ENCODE data around the gene MTMR4. TPM values are rescaled to one million over a fixed set of nuclear protein-coding genes. Genes with fewer than 3 reads are reported as not detected.

The MTMR4 gene
- total RNA-seq, 1 experiment from 2014 or later, result 67.2 TPM

DNA sequence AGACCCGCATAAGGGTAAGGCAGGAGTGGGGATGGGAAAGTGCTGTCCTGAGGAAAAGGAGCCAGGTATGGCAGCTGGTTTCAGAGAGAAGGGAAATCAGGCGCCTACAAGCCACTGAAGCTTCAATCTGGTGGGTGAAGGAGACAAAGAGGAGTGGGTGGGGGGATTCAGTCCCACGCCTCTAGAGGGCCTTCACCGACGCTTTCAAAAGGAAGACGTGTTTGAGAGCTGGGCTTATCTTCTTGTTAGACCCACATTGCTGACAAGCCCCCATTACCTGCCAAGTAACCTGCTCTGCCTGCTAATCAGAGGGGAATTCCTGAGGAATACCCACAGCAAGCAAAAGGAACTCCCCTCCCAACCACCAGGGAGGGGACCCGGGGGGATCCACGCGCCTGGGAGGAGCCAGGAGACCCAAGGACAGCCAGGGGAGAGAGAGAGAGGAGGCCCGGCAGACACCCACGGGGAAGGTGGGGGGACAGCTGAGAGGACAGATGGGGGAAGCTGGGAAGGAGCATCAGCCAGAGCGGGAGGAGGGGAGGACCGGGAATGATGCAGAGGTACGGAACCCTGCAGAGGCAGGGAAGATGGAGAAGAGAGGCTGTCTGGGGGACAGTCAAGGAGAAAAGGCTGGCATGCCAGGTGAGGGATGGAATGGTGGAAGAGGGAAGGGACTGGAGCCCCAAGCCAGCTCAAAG lies 1.0 kb downstream of the MTMR4 start (continued):
- TF ChIP-seq SRF (IDR thresholded peaks at IDR 0.05; ENCODE audit: low read depth), result no peak

DNA sequence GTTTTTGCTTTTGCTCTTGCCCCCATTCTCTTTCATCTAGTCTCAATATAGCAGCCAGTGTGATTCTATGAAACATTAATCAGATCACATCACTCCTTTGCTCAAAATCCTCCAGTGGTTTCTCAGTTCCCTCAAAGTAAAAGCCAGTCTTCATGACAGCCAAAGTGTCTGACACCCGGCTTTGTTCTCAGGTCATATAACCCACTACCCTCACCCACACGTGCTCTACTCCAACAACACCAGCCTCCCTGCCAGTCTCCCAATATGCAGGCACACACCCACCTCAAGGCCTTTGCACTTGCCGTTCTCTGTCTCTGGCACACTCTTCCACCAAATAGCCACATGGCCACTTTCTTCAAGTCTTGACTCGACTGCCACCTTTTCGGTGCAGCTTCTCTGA lies 4.4 kb downstream of the MTMR4 start:
- ATAC-seq, result no peak
- CTCF ChIA-PET, result interaction anchor here (2.0 kb wide), 1 partner anchor 193 kb away, joined by 6 read pairs; no protein-coding TSS in a partner anchor
- no peak overlapping the region for H3K4me3 ChIP-seq (replicated peaks in 1 of 2; ENCODE audit: low read depth in 1 of 2, low read length in 2 of 2)
- RAD21 ChIA-PET (ENCODE audit: low non-redundant PET in 1 of 2, low total read pairs in 2 of 2, uncharacterized antibody in 2 of 2, unreplicated experiment in 2 of 2), result no interaction called here
- H3K4me1 ChIP-seq (ENCODE audit: control insufficient read depth in 1 of 2, insufficient read depth in 2 of 2, low read length in 2 of 2), result peaks cover 13 to 16% of the 10 kb centered on the region in 2 experiments
- no peaks in the 10 kb centered on the region for H4K20me1 ChIP-seq (ENCODE audit: insufficient read depth)
- BruUV-seq (replicated peaks), result no TSS peak
- H3K9me3 ChIP-seq (ENCODE audit: control insufficient read depth in 1 of 2, insufficient read depth in 1 of 2, low read depth in 1 of 2, low read length in 2 of 2), result no peaks in the 10 kb centered on the region
- no peaks in the 10 kb centered on the region for H3K9me2 ChIP-seq (ENCODE audit: insufficient read depth)
- intact Hi-C loops (cut with micrococcal nuclease), result loop anchor here (10.0 kb wide), 1 partner anchor 595 kb away; the partner anchor contains the start of gene TRIM37
- POLR2A ChIA-PET, result no interaction called here
- H3K36me3 ChIP-seq (ENCODE audit: control insufficient read depth in 1 of 2, insufficient read depth in 2 of 2, low read length in 2 of 2), result peaks cover 49 to 50% of the 10 kb centered on the region in 2 experiments; a peak in 3 of 4 replicates
- H3K9ac ChIP-seq (ENCODE audit: low read length), result no peak overlapping the region
- H3K79me2 ChIP-seq (ENCODE audit: insufficient read depth, low read length), result peaks cover 19% of the 10 kb centered on the region; the same call in 1 of the 2 replicates
- no peak overlapping the region for H2AFZ ChIP-seq (ENCODE audit: low read depth, low read length, poor library complexity, severe bottlenecking)
- no peak overlapping the region for H3K4me2 ChIP-seq (ENCODE audit: low read length)
- no peak overlapping the region for H3K27ac ChIP-seq (ENCODE audit: low read depth, low read length)
- DNase-seq (ENCODE audit: low read depth, low spot score), result no peak
- no peaks in the 10 kb centered on the region for H3K27me3 ChIP-seq (ENCODE audit: insufficient read depth, low read length)
- TF ChIP-seq, protein P1, sequence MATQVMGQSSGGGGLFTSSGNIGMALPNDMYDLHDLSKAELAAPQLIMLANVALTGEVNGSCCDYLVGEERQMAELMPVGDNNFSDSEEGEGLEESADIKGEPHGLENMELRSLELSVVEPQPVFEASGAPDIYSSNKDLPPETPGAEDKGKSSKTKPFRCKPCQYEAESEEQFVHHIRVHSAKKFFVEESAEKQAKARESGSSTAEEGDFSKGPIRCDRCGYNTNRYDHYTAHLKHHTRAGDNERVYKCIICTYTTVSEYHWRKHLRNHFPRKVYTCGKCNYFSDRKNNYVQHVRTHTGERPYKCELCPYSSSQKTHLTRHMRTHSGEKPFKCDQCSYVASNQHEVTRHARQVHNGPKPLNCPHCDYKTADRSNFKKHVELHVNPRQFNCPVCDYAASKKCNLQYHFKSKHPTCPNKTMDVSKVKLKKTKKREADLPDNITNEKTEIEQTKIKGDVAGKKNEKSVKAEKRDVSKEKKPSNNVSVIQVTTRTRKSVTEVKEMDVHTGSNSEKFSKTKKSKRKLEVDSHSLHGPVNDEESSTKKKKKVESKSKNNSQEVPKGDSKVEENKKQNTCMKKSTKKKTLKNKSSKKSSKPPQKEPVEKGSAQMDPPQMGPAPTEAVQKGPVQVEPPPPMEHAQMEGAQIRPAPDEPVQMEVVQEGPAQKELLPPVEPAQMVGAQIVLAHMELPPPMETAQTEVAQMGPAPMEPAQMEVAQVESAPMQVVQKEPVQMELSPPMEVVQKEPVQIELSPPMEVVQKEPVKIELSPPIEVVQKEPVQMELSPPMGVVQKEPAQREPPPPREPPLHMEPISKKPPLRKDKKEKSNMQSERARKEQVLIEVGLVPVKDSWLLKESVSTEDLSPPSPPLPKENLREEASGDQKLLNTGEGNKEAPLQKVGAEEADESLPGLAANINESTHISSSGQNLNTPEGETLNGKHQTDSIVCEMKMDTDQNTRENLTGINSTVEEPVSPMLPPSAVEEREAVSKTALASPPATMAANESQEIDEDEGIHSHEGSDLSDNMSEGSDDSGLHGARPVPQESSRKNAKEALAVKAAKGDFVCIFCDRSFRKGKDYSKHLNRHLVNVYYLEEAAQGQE (IDR thresholded peaks at IDR 0.05; ENCODE audit: low read depth), result no peak
- TF ChIP-seq, protein P2, sequence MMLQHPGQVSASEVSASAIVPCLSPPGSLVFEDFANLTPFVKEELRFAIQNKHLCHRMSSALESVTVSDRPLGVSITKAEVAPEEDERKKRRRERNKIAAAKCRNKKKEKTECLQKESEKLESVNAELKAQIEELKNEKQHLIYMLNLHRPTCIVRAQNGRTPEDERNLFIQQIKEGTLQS (IDR thresholded peaks at IDR 0.05), result no peak
- TF ChIP-seq CEBPB (IDR thresholded peaks at IDR 0.05; ENCODE audit: low read depth) (no peak), EZH2phosphoT487 (IDR thresholded peaks at IDR 0.05; ENCODE audit: borderline replicate concordance) (no peak), SP1 (IDR thresholded peaks at IDR 0.05; ENCODE audit: low read depth) (no peak), SIN3A (IDR thresholded peaks at IDR 0.05; ENCODE audit: low read depth) (no peak), ELF1 (IDR thresholded peaks at IDR 0.05; ENCODE audit: borderline replicate concordance, low read depth) (no peak), TCF7L2 (IDR thresholded peaks at IDR 0.05; ENCODE audit: borderline replicate concordance, extremely low read depth, insufficient read depth, insufficient read length) (no peak), POLR2AphosphoS5 (IDR thresholded peaks at IDR 0.05; ENCODE audit: low read depth, low read length) (no peak), ZBTB33 (IDR thresholded peaks at IDR 0.05; ENCODE audit: extremely low read depth, insufficient replicate concordance, low read length) (no peak), FOSL1 (IDR thresholded peaks at IDR 0.05; ENCODE audit: low read depth) (no peak), POLR2A (IDR thresholded peaks at IDR 0.05; ENCODE audit: borderline replicate concordance, extremely low read depth, insufficient read depth, insufficient read length) (no peak), EZH2 (IDR thresholded peaks at IDR 0.05) (no peak), ZNF274 (IDR thresholded peaks at IDR 0.05; ENCODE audit: low read depth, low read length) (no peak), YY1 (IDR thresholded peaks at IDR 0.05; ENCODE audit: extremely low read depth, insufficient replicate concordance, low read depth, low read length) (no peak)
- TF ChIP-seq, protein P3, sequence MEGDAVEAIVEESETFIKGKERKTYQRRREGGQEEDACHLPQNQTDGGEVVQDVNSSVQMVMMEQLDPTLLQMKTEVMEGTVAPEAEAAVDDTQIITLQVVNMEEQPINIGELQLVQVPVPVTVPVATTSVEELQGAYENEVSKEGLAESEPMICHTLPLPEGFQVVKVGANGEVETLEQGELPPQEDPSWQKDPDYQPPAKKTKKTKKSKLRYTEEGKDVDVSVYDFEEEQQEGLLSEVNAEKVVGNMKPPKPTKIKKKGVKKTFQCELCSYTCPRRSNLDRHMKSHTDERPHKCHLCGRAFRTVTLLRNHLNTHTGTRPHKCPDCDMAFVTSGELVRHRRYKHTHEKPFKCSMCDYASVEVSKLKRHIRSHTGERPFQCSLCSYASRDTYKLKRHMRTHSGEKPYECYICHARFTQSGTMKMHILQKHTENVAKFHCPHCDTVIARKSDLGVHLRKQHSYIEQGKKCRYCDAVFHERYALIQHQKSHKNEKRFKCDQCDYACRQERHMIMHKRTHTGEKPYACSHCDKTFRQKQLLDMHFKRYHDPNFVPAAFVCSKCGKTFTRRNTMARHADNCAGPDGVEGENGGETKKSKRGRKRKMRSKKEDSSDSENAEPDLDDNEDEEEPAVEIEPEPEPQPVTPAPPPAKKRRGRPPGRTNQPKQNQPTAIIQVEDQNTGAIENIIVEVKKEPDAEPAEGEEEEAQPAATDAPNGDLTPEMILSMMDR (IDR thresholded peaks at IDR 0.05 in 2 of 3, conservative IDR thresholded peaks at IDR 0.05 in 1 of 3; ENCODE audit: borderline replicate concordance in 1 of 3, insufficient read depth in 1 of 3, low read depth in 2 of 3, low read length in 2 of 3), result no peak
